Stimulated activated CD4-positive, alpha-beta T cell treated with anti-CD3 and anti-CD28 coated beads, Interleukin-12 subunit alpha, Interleukin-12 subunit beta, amount 100 ng/mL, for 24 hours (primary cell): ENCODE results near the gene SNU13.
"Not testable (repeated sequence)": the region's sequence is repeated elsewhere in the genome, so short reads cannot be mapped to it uniquely, and the experiment has no call there.

Experiments
- DNase-seq, 2 experiments: peaks; one replicate each; pipeline ENCODE4 v3.0.0-alpha.2; 2020; ENCODE audit warnings: low read depth in 2 of 2

The SNU13 gene

DNA sequence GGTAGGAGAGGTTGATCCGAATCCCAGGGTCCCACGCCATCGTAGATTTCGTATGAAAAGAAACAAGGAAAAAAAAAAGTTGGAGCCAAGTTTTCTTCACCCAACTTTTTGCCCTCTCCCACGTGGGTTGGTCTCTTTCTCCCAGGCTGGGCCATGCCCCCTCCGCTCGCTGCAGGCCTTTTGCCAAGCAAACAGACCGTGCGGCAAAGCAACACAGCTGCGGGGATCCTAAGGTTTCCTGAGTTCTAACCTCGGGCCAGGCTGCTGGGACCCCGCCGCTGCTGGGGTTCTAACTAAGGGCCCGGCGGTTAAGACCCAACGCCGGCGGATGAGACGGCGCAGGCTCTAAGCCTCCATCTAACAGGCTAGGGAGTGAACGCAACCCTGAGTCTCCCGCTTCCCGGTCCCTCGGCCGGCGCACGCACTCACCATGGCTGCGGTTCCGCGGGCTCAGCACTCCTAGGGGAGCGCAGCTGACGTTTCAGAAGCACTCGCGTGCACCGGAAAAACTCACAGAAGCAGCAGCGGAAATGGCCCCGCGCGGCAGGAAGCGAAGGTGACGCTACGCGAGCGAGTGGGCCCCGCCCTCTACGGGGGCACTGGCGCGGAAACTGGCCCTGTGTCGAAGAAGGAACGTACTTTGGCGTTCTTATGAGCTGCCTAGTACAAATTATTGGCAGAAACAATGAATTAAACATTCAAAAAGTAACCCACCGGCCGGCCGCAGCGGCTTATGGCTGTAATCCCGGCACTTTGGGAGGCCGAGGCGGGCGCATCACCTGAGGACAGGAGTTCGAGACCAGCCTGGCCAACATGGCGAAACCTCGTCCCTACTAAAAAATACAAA lies at the start of gene SNU13:
TSS of gene SNU13 (minus strand) at position 503 of the 847 bp plus-strand sequence. CDS start at position 432, 71 bp downstream.
- DNase-seq = peak; percentile 90

GRCh38 chr22:41733241-41733640 lies 44.6 kb upstream of the SNU13 start:
- not testable (repeated sequence) for DNase-seq

DNA sequence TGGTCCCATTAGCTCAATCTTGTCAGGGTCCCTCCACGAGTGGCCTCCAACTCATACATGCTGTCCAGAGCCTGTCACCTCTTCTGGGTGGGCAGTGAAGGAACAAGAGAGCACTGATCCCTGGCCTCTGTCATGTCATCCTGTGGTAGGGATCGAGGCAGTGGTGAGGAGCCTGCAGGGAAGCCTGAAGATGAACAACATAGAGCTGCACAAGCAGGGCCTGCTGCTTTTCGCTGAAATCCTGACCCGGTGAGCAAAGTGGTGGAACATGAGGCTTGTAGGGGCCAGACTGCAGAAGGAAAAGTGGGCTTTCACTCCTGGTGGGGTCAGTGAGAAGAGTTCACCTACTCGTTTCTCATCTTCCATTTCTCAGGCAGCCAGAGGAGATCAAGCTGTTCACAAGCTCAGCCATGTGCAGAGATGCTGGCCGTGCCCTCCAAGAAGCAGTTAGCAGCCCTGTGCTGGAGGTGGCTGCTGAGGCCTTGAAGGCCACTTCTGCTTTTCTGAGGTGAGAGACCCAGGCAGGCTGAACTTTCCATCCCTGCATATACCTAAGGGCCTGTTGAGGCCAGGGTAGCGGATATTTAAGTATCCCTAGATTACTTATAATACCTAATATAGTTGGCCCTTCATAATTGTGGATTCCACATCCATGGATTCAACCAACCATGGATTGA lies 43.6 kb upstream of the SNU13 start:
- no peak for DNase-seq

DNA sequence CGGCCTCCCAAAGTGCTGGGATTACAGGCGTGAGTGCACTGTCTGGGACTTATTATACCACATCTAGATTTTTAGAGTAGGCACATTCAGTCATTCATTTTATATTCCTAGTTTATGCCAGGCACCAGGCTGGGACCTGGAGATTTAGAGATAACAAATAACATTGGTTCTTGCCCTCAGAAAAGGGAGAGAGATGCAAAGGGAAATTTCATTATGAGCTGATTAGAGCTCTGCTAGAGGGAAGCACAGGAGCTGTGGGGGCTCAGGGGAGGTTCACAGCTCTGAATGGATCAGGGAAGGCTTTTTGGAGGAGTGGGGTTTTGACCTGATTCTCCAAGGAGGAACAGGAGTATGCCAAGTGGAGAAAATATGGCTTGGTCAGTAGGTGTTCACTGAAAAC lies 42.9 kb upstream of the SNU13 start:
- no peak for DNase-seq

DNA sequence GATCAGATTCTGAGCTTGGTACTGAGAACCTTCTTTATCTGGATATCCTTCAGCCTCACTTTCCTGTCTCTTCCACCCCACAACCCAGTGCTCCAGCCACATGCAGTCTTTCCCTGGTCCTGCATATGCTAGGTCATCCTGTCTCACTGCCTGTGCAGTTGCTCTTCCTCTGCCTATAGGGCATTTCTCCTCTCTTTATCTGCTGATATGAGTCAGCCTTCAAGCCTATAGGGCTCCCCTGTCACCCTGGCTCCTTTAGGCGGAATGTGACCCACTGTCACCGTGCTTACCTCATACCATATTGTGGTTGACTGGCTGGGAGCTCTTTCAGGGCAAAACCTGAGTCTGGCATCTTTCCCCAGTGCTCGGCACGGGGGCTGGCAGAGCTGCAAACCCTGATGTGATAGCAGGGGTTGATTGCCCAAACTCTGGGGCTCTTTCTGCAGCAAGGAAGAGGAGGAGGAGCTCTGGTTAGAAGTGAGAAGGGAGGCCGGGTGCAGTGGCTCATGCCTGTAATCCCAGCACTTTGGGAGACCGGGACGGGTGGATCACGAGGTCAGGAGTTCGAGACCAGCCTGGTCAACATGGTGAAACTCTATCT lies 36.9 kb upstream of the SNU13 start:
- no peak for DNase-seq

GRCh38 chr22:41722496-41722895 lies 33.8 kb upstream of the SNU13 start:
- no peak for DNase-seq

GRCh38 chr22:41713004-41713403 lies 24.3 kb upstream of the SNU13 start:
- no peak for DNase-seq

DNA sequence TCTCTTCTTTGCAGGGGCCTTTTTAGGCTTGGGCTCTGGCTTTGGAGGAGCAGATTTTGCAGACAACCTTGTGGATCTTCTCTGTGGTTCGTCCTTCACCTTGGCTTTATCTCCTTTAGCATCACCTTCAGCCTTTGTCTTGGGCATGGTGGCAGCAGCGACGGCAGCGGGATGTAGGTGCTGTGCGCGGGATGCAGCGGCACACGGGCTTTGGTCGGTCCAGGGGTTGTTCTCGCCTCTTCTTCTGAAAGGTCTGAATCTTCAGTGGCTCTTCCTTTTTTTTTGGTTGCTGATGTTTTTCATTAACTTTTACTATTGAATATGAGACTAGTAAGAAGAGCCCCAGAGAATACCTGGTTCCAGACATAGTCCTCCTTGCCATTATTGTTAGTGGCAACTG lies 20.7 kb upstream of the SNU13 start:
- DNase-seq = no peak

GRCh38 chr22:41702763-41703162 lies 14.1 kb upstream of the SNU13 start:
- DNase-seq = no peak

- DNase-seq = no peak
Measured at GRCh38 chr22:41700108-41700364, 11.4 kb upstream of the SNU13 start.

DNA sequence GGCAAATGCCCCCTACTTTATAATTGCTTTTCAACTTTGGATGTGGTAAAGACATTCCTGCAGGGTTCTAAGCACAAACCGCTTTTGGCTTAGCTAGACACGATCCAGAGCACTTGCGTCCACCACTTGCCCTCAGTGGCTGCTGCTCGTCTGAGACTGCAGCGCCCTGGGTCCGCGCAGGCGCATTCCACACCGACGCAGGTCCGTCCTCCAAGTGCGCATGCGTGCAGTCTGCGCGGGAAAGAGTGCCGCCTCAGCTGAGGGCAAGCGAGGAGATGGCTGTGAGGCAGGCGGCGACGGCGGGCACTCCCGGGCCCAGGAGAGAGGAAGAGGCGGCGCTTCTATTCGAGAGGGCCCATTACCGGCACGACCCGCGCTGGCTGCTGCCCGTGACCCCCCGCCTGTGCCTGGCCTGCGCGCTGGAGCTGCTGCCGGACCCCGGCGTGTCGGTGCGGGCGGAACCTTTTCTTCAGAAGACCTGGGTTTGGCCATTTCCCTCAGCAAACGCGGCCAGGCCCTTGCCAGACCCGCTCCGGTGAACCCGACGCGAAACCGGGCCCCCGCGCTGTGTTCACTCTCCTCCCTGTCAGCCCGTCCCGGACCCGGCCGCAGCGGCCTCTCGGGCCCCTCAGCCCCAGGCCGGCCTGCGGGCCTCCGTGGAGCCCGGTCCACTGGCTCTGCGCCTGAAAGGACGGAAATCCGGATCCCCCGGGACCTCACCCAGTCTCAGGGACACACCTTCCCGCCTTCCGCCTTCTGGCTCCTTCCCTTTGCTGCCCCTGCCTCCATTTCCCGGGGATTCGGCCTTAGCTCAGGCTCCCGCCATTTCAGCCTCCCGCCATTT lies 10.8 kb upstream of the SNU13 start, which contains the start of gene MEI1:
TSS of gene MEI1 (plus strand) at position 240 of the 844 bp plus-strand sequence. CDS start at position 276, 36 bp downstream.
- DNase-seq = peak; percentile 88 to 91

GRCh38 chr22:41697126-41697775 lies 8.6 kb upstream of the SNU13 start:
- peak; percentile 83 to 97 for DNase-seq

GRCh38 chr22:41696703-41697102 lies 8.0 kb upstream of the SNU13 start:
- no peak for DNase-seq

GRCh38 chr22:41695211-41695610 lies 6.5 kb upstream of the SNU13 start:
- DNase-seq = no peak

- DNase-seq = no peak
Measured at GRCh38 chr22:41690476-41690875, 1.8 kb upstream of the SNU13 start.

GRCh38 chr22:41687901-41688364 lies 734 bp downstream of the SNU13 start:
- DNase-seq = no peak

GRCh38 chr22:41686890-41687289 lies 1.8 kb downstream of the SNU13 start:
- DNase-seq = not testable (repeated sequence)

GRCh38 chr22:41684194-41684593 lies 4.5 kb downstream of the SNU13 start:
- no peak for DNase-seq

- no peak for DNase-seq
Measured at GRCh38 chr22:41683616-41684015, 5.1 kb downstream of the SNU13 start.

DNA sequence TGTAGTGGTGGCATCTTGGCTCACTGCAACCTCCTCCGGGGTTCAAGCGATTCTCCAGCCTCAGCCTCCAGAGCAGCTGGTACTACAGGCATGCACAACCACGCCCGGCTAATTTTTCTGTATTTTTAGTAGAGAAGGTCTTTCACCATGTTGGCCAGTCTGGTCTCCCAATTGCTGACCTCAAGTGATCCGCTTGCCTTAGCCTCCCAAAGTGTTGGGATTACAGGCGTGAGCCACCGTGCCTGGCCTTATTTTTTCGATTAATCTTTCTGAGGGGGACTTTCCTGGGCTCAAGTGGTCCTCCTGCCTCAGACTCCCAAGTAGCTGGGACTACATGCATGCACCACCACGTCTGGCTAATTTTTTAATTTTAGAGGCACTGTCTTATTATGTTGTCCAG lies 5.6 kb downstream of the SNU13 start:
- DNase-seq = no peak
